Sigmoid colon (tissue), 7 donors: Measurements from ENCODE around the gene CLIC4. TPM values are rescaled to one million over a fixed set of nuclear protein-coding genes. Genes with fewer than 3 reads are reported as not detected.

ENCODE experiments used
- DNase-seq: peaks from one replicate; pipeline ENCODE4 v3.0.0-alpha.2; 2019
- H3K27ac ChIP-seq, 4 donors: fragments of 200-600 bp; sonication (generic); one replicate each; pipeline ENCODE4 v1.5.1; 2016 to 2019; ENCODE audit warnings: mild to moderate bottlenecking in 1 of 4
- H3K27me3 ChIP-seq, 3 donors: fragments of 200-600 bp; sonication (generic); one replicate each; pipeline ENCODE4 v1.5.1; 2019; ENCODE audit warnings: mild to moderate bottlenecking in 1 of 3
- H3K36me3 ChIP-seq, 4 donors: fragments of 200-600 bp; sonication (generic); one replicate each; pipeline ENCODE4 v1.5.1; 2016 to 2019
- H3K4me1 ChIP-seq, 4 donors: fragments of 200-600 bp; sonication (generic); one replicate each; pipeline ENCODE4 v1.5.1; 2017 to 2019
- H3K4me3 ChIP-seq, 4 donors: fragments of 200-600 bp; sonication (generic); one replicate each; pipeline ENCODE4 v1.5.1; 2017 to 2019; ENCODE audit warnings: mild to moderate bottlenecking in 2 of 4, moderate library complexity in 1 of 4
- H3K9me3 ChIP-seq, 4 donors: fragments of 200-600 bp in 3 of 4; sonication (generic) in 3 of 4; one replicate each; pipeline versions ENCODE4 v1.5.1 to v1.6.1; 2013 to 2019
- CTCF ChIP-seq, 4 experiments: fragments of 450-650 bp in 3 of 4; fragments of 200-600 bp in 1 of 4; IDR thresholded peaks; one replicate each; pipeline ENCODE4 v1.5.1; 2016 to 2019; ENCODE audit warnings: antibody characterized with exemption in 4 of 4, mild to moderate bottlenecking in 3 of 4, moderate library complexity in 2 of 4
- EP300 ChIP-seq, 4 donors: sonication (generic); formaldehyde crosslinking; IDR thresholded peaks; one replicate each; pipeline ENCODE4 v1.6.1; 2017; ENCODE audit warnings: antibody characterized with exemption in 4 of 4
- POLR2A ChIP-seq, 2 donors: fragments of 450-650 bp; IDR thresholded peaks; one replicate each; pipeline ENCODE4 v1.6.1; 2016; ENCODE audit warnings: antibody characterized with exemption in 2 of 2, mild to moderate bottlenecking in 2 of 2, moderate library complexity in 2 of 2
- POLR2AphosphoS5 ChIP-seq, 4 donors: sonication (generic); formaldehyde crosslinking; IDR thresholded peaks; one replicate each; pipeline ENCODE4 v1.6.1; 2017; ENCODE audit warnings: antibody characterized with exemption in 4 of 4
- WGBS, 2 donors: extraction: QIAGEN DNeasy Blood & Tissue Kit; methylation state at CpG; one replicate each; pipeline ENCODE4 v1.1.7; 2013; 5-methylcytosine and 5-hydroxymethylcytosine counted together
- intact Hi-C: fragments of 100-400 bp; cut with DNase I; formaldehyde crosslinking; loops from one replicate; pipeline ENCODE4 v1.15.1; 2023
- polyA plus RNA-seq, 3 donors: library from polyadenylated mRNA; stranded (reverse); fragments of 200-250 nt; gene quantifications; one replicate each; pipeline ENCODE4 v1.2.3, GENCODE V29; 2013
- total RNA-seq, 4 donors: library from RNA; depleted of rRNA; stranded (reverse); fragments of >200 nt; gene quantifications; one replicate each; pipeline ENCODE4 v1.1.0, GENCODE V29; 2016
- donor health status: healthy with polysubstance abuse.
- donor health status: Bipolar disorder and iron deficiency.
- donor health status: healthy.

CLIC4 gene
- total and polyA plus RNA-seq, 7 donors = 37.8 to 443 (median 334) TPM

DNA sequence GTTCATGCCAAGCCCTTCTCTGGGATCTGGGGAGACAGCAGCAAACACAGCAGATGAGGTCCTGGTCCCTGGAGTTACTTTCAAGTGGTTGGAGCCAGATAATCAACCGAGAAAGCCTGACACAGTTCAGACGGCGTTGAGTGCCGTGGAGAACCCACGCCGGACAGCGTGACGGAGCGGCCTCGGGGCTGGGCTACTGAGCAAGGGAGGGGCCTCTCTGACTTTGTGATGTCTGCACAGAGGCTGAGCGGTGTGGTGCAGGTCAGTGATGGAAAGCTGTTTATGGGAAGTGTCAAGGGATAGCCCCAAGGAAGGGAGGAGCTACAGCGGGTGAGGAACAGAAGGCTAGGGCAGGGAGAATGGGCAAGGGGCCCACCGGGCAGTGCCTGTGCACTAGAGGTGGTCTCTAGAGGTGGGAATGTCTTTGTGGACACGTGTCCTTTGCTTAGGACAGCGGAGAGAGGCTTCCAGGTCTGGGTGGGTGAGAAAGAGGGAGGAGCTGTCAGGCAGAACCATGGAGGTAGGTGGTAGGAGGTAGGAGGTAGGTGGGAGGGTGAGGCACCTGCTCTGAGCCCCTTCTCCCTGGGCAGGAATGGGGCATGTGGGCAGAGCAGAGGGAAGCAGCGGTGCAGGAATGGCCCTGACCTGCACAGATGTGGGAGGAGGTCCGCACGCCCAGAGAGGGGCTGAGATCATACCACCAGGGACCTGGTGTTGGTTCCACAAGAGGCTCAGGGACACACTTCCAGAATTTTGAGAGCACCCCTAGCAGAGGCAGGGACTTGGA lies 122.0 kb downstream of the CLIC4 start:
- Histone ChIP-seq H3K4me3 (no peak overlapping the region), H3K36me3 (no peaks in the 10 kb centered on the region), H3K9me3 (no peaks in the 10 kb centered on the region), H3K27ac (no peak overlapping the region), H3K27me3 (peaks cover 0 to 36% (median 9%) of the 10 kb centered on the region in 3 donors), H3K4me1 (no peaks in the 10 kb centered on the region)
- intact Hi-C loops = no loop called here
- no peak for TF ChIP-seq POLR2AphosphoS5 (IDR thresholded peaks at IDR 0.05)
- TF ChIP-seq POLR2A (IDR thresholded peaks at IDR 0.05) = no peak
- TF ChIP-seq CTCF (IDR thresholded peaks at IDR 0.05) = no peak
- TF ChIP-seq EP300 (IDR thresholded peaks at IDR 0.05) = no peak
- no peak for DNase-seq
- 79 to 90% methylated on average over 18 of the region's 18 CpGs for WGBS, 2 donors

DNA sequence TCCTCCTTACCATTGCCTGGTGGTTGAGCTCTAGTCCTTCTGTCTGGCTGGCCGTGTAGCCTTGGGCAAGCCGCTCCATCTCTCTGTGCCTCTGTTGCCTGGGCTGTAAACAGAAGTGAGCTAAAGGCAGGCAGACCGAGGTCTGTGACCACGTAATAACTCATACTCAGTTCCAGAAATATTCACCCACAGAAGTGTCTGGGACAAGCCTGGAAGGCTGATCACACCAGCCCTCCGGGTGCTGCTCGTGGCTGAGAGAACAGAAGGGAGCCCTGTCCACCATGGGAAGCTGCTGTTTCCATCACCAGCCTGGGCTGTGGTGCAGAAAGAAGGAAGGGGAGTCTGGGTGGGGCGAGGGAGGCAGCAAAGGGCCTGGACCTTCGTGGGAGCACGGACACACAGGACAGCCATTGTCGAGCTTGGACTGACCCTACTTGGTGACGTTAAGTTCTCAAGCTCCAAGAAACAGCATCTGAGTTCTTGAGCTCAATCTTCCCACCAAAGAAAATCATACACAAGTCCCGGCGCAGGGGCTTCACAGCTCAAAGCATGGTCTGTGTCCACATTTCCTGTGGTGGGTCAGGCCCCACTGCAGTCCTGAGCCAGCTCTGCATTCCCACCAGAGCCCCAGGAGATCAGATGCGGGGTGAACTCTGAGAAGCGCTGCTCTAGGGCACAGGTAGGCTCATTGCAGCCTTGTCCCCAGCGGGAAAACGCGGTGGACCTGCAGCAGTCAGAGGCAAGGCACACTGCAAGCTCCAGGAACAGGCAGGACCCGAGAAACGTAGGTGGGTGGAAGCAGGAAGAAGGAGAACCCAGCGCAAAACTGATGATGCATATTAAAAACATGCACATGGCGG lies 123.0 kb downstream of the CLIC4 start:
- Histone ChIP-seq H3K36me3 (no peaks in the 10 kb centered on the region), H3K27ac (no peak overlapping the region), H3K4me3 (no peak overlapping the region), H3K9me3 (no peaks in the 10 kb centered on the region), H3K4me1 (no peaks in the 10 kb centered on the region), H3K27me3 (peaks cover 0 to 33% (median 9%) of the 10 kb centered on the region in 3 donors)
- TF ChIP-seq POLR2A (IDR thresholded peaks at IDR 0.05) = no peak
- no peak for TF ChIP-seq CTCF (IDR thresholded peaks at IDR 0.05)
- TF ChIP-seq POLR2AphosphoS5 (IDR thresholded peaks at IDR 0.05) = no peak
- TF ChIP-seq EP300 (IDR thresholded peaks at IDR 0.05) = no peak
- no peak for DNase-seq
- intact Hi-C loops = no loop called here
- WGBS, 2 donors = 86 to 89% methylated on average over 22 of the region's 22 CpGs

DNA sequence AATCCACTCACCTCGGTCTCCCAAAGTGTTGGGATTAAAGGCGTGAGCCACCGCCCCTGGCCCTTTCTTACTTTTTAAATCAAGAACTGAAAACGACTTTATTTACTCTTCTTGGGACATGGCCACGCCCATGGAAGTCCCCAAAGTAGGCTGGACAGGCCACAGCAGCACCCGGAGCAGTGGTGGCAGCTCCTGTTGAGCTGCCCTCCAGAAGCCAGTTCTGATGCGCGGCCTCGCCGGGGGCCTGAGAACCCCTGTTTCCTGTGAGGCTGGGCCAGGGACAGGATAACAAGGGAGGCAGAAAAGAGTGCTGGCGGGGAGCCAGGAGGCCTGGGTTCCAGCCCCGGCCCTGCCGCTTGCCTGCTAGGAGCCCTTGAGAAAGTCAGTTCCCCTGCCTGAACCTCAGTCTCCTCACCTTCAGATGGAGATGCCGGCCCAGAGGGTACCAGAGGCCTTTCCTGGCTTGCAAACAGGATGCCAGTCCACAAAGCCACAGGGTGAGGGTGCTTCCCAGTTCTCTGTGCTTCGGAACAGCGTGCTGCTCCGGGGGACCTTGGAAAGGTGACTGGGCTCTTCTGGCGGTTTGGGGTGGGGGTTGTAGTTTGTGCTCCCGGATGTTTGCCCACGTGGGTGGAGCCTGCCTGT lies 125.4 kb downstream of the CLIC4 start:
- Histone ChIP-seq H3K4me3 (no peak overlapping the region), H3K4me1 (no peaks in the 10 kb centered on the region), H3K27me3 (peaks cover 0 to 24% (median 9%) of the 10 kb centered on the region in 3 donors), H3K9me3 (no peaks in the 10 kb centered on the region), H3K36me3 (no peaks in the 10 kb centered on the region), H3K27ac (no peak overlapping the region)
- WGBS, 2 donors = 40 to 65% methylated on average over 20 of the region's 20 CpGs
- no peak for DNase-seq
- TF ChIP-seq CTCF (IDR thresholded peaks at IDR 0.05) (no peak), EP300 (IDR thresholded peaks at IDR 0.05) (no peak), POLR2A (IDR thresholded peaks at IDR 0.05) (no peak), POLR2AphosphoS5 (IDR thresholded peaks at IDR 0.05) (no peak)
- intact Hi-C loops = no loop called here

DNA sequence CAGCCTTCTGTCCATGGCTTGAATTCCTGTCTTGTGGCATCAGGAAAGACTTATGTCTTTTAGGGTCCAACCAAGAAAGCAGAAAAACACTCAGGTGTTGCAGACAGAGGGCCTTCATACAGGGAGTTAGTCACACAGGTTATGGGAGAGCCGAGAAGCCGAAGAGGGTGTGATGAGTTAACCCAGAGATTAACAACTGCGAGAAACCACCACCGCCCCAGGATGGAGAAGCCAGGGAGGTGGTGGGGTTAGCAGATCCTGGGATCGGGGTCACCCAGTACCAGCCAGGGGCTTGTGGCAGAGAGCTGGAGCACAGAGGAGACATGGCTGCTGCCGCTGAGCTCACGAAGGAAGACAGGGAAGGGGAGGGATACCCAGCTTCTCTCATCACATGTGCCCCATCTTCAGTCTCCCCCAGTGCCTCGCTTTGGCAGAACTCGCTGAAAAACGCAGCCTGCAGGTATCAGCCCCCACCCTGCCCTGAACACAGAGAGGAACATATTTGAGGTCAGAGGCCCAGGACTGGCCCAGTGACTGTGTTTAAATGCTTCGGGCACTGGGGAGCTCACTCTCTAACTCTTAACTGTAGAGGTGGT lies 126.2 kb downstream of the CLIC4 start:
- Histone ChIP-seq H3K4me1 (no peaks in the 10 kb centered on the region), H3K4me3 (no peak overlapping the region), H3K36me3 (no peaks in the 10 kb centered on the region), H3K27me3 (peaks cover 0 to 20% (median 9%) of the 10 kb centered on the region in 3 donors), H3K9me3 (no peaks in the 10 kb centered on the region), H3K27ac (no peak overlapping the region)
- intact Hi-C loops = no loop called here
- DNase-seq = no peak
- 82 to 95% methylated on average over 11 of the region's 11 CpGs for WGBS, 2 donors
- TF ChIP-seq EP300 (IDR thresholded peaks at IDR 0.05) (no peak), POLR2A (IDR thresholded peaks at IDR 0.05) (no peak), CTCF (IDR thresholded peaks at IDR 0.05) (no peak), POLR2AphosphoS5 (IDR thresholded peaks at IDR 0.05) (no peak)
